Measurements from ENCODE around the gene ZBTB7B.
"Not testable (repeated sequence)": the region's sequence is repeated elsewhere in the genome, so short reads cannot be mapped to it uniquely, and the experiment has no call there.

ZBTB7B gene

GRCh38 chr1:154969246-154969645 lies 33.4 kb upstream of the ZBTB7B start:
- DNase-seq, result no peak

- no peak for DNase-seq
Observed at GRCh38 chr1:154969860-154970452, 32.6 kb upstream of the ZBTB7B start.

GRCh38 chr1:154970631-154971340 lies 31.8 kb upstream of the ZBTB7B start, which contains the start of gene SHC1:
Gene SHC1 (minus strand): TSS chr1:154970747. CDS start chr1:154970526, 221 bp downstream.
- peak; percentile 97 for DNase-seq

GRCh38 chr1:154971341-154971998 lies 31.1 kb upstream of the ZBTB7B start:
- peak; percentile 38 for DNase-seq

GRCh38 chr1:154972213-154972516 lies 30.4 kb upstream of the ZBTB7B start:
- DNase-seq, result no peak

- DNase-seq, result peak; percentile 98
Observed at GRCh38 chr1:154972517-154973343, 29.9 kb upstream of the ZBTB7B start.

- DNase-seq, result peak; percentile 99
Observed at GRCh38 chr1:154973344-154974101, 29.1 kb upstream of the ZBTB7B start.

GRCh38 chr1:154974102-154974807 lies 28.3 kb upstream of the ZBTB7B start, which contains the start of gene CKS1B:
Gene CKS1B (plus strand): TSS chr1:154974681. CDS start chr1:154974746, 65 bp downstream.
- DNase-seq, result peak; percentile 100

- peak; percentile 97 for DNase-seq
Observed at GRCh38 chr1:154974808-154975408, 27.7 kb upstream of the ZBTB7B start.

- peak; percentile 65 for DNase-seq
Observed at GRCh38 chr1:154975409-154976059, 27.1 kb upstream of the ZBTB7B start.

GRCh38 chr1:154977762-154978161 lies 24.8 kb upstream of the ZBTB7B start:
- not testable (repeated sequence) for DNase-seq

GRCh38 chr1:154978360-154978759 lies 24.2 kb upstream of the ZBTB7B start:
- DNase-seq, result no peak

- DNase-seq, result no peak
Observed at GRCh38 chr1:154982341-154982740, 20.3 kb upstream of the ZBTB7B start.

GRCh38 chr1:154982897-154983648 lies 19.5 kb upstream of the ZBTB7B start, which contains the start of gene FLAD1:
Gene FLAD1 (plus strand): TSS chr1:154983344. CDS start chr1:154983695, 351 bp downstream.
- peak; percentile 100 for DNase-seq

GRCh38 chr1:154983776-154984466 lies 18.7 kb upstream of the ZBTB7B start:
- no peak for DNase-seq

GRCh38 chr1:154986736-154987135 lies 15.9 kb upstream of the ZBTB7B start:
- DNase-seq, result not testable (repeated sequence)

- no peak for DNase-seq
Observed at GRCh38 chr1:154987326-154987725, 15.3 kb upstream of the ZBTB7B start.

GRCh38 chr1:154988058-154988954 lies 14.3 kb upstream of the ZBTB7B start:
- DNase-seq, result no peak

Measured in EL (cell line).